Measurements from ENCODE around the gene CADM2. TPM values are rescaled to one million over a fixed set of nuclear protein-coding genes. Genes with fewer than 3 reads are reported as not detected.

CADM2 gene
- total RNA-seq, 4 donors from 2014 or later, result 15.6 to 51.8 (median 37.4) TPM

DNA sequence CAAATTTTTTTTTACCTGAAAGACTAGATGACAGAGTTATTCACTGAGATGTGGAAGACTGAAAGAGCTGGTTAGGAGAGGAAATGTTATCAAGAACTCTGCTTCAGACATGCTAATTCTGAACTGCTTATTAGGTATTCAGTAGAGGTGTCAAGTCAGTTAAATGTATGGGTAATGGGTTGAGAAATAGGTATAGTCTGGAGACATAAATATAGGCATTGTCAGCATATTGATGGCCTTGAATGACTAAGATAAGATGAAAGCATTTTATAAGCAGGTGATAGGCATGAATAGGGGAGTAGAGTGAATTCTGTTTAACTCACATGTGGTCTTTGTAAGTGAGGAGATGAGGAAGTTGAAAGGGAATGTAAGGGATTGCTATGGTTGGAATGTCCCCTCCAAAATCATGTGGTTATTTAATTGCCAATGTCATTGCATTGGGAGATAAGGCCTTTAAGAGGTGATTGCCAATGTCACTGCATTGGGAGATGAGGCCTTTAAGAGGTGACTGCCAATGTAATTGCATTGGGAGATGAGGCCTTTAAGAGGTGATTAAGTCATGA, 904.2 kb downstream of the CADM2 start:
- TF ChIP-seq POLR2A (IDR thresholded peaks at IDR 0.05) (no peak), EP300 (IDR thresholded peaks at IDR 0.05) (no peak)
- TF ChIP-seq, protein P1, sequence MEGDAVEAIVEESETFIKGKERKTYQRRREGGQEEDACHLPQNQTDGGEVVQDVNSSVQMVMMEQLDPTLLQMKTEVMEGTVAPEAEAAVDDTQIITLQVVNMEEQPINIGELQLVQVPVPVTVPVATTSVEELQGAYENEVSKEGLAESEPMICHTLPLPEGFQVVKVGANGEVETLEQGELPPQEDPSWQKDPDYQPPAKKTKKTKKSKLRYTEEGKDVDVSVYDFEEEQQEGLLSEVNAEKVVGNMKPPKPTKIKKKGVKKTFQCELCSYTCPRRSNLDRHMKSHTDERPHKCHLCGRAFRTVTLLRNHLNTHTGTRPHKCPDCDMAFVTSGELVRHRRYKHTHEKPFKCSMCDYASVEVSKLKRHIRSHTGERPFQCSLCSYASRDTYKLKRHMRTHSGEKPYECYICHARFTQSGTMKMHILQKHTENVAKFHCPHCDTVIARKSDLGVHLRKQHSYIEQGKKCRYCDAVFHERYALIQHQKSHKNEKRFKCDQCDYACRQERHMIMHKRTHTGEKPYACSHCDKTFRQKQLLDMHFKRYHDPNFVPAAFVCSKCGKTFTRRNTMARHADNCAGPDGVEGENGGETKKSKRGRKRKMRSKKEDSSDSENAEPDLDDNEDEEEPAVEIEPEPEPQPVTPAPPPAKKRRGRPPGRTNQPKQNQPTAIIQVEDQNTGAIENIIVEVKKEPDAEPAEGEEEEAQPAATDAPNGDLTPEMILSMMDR (IDR thresholded peaks at IDR 0.05), result no peak
- Histone ChIP-seq H3K4me3 (no peak overlapping the region), H3K27ac (no peak overlapping the region), H3K9me3 (no peaks in the 10 kb centered on the region), H3K36me3 (no peaks in the 10 kb centered on the region), H3K4me1 (no peaks in the 10 kb centered on the region), H3K27me3 (no peaks in the 10 kb centered on the region)
- no peak for DNase-seq (ENCODE audit: low spot score in 2 of 2)

DNA sequence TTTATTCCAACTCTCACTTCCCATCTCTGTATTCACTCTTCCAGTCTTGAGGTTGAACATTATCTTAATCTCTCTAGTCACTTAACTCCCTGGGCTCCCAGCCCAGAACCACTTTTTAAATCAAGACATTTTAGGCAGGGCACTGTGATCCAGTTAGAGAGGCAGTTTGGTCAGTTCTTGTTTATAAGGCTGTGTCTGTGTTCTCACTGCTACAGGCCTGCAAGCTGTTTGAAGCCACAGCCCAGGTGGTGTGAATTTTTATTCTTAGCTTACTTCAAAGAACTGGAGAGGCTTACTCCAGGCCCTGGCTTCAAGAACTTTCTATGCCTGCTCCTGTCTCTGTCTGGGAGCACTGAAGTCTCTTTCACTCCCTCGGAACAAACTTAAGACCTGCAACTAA, 906.1 kb downstream of the CADM2 start:
- H3K36me3 ChIP-seq, result no peaks in the 10 kb centered on the region
- H3K27me3 ChIP-seq, result no peaks in the 10 kb centered on the region
- H3K4me3 ChIP-seq, result no peak overlapping the region
- no peak for TF ChIP-seq EP300 (IDR thresholded peaks at IDR 0.05)
- TF ChIP-seq, protein P1 (IDR thresholded peaks at IDR 0.05), result no peak
- TF ChIP-seq POLR2A (IDR thresholded peaks at IDR 0.05), result no peak
- H3K27ac ChIP-seq, result no peak overlapping the region
- no peak for DNase-seq (ENCODE audit: low spot score in 2 of 2)
- no peaks in the 10 kb centered on the region for H3K4me1 ChIP-seq
- WGBS, 2 donors, result 63 to 70% methylated on average over 1 of the region's 1 CpG
- H3K9me3 ChIP-seq, result no peaks in the 10 kb centered on the region

DNA sequence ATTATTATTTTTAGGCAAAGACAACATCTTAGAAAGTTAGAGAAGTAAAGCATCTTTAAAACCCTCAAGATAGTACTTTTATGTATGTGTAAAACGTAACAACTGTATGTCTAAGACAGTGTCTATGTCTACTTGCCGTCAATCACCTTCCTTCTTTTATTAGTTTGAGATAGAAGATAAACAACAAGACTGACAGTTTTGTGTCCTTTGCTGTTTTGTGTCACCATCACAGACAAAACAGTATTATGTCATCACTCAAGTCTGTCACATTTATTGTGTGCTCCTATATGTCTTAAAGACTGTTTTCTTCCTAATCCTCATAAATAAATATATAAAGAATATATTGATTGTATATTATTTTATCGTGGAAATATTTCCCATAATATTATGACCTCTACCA, 908.3 kb downstream of the CADM2 start:
- no peak for DNase-seq (ENCODE audit: low spot score in 2 of 2)
- TF ChIP-seq, protein P1 (IDR thresholded peaks at IDR 0.05), result no peak
- no peak for TF ChIP-seq POLR2A (IDR thresholded peaks at IDR 0.05)
- TF ChIP-seq EP300 (IDR thresholded peaks at IDR 0.05), result no peak
- Histone ChIP-seq H3K4me3 (no peak overlapping the region), H3K9me3 (no peaks in the 10 kb centered on the region), H3K27ac (no peak overlapping the region), H3K27me3 (no peaks in the 10 kb centered on the region), H3K4me1 (no peaks in the 10 kb centered on the region), H3K36me3 (no peaks in the 10 kb centered on the region)
- WGBS, 2 donors, result 82 to 83% methylated on average over 3 of the region's 3 CpGs

- TF ChIP-seq, protein P1 (IDR thresholded peaks at IDR 0.05), result no peak
- TF ChIP-seq POLR2A (IDR thresholded peaks at IDR 0.05), result no peak
- TF ChIP-seq EP300 (IDR thresholded peaks at IDR 0.05), result no peak
- Histone ChIP-seq H3K27ac (no peak overlapping the region), H3K27me3 (no peaks in the 10 kb centered on the region)
Observed at GRCh38 chr3:85875589-85875988, 916.8 kb downstream of the CADM2 start.

DNA sequence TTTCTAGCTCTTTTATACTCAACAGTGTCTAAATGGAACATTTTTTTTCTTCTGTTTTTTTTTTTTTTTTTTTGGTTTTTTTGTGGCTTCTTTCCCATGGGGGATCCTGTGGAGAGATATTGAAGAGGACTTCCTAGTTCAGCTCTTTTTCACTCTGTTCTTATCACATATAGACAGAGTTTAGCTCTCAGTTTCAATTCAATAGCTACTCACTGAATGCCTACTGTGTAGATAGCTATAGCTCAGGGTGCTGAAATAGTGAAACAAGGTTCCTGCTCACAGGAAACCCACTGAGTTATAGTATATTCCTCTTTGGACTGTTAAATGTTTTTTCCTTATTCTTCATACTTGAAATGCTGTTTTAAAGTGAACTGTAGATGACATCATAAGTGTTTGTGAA, 918.8 kb downstream of the CADM2 start:
- Histone ChIP-seq H3K9me3 (no peaks in the 10 kb centered on the region), H3K36me3 (no peaks in the 10 kb centered on the region), H3K4me3 (no peak overlapping the region), H3K4me1 (no peaks in the 10 kb centered on the region), H3K27ac (no peak overlapping the region), H3K27me3 (no peaks in the 10 kb centered on the region)
- TF ChIP-seq, protein P1 (IDR thresholded peaks at IDR 0.05), result no peak
- TF ChIP-seq POLR2A (IDR thresholded peaks at IDR 0.05), result no peak
- no peak for TF ChIP-seq EP300 (IDR thresholded peaks at IDR 0.05)
- DNase-seq (ENCODE audit: low spot score in 2 of 2), result no peak

More at GRCh38 chr3:85875589-85875988, 916.8 kb downstream of the CADM2 start:
- Histone ChIP-seq H3K36me3 (no peaks in the 10 kb centered on the region), H3K9me3 (no peaks in the 10 kb centered on the region), H3K4me3 (no peak overlapping the region), H3K4me1 (no peaks in the 10 kb centered on the region)
- no peak for DNase-seq (ENCODE audit: low spot score in 2 of 2)
